ENCODE results near the gene NUDT1.

NUDT1 gene

DNA sequence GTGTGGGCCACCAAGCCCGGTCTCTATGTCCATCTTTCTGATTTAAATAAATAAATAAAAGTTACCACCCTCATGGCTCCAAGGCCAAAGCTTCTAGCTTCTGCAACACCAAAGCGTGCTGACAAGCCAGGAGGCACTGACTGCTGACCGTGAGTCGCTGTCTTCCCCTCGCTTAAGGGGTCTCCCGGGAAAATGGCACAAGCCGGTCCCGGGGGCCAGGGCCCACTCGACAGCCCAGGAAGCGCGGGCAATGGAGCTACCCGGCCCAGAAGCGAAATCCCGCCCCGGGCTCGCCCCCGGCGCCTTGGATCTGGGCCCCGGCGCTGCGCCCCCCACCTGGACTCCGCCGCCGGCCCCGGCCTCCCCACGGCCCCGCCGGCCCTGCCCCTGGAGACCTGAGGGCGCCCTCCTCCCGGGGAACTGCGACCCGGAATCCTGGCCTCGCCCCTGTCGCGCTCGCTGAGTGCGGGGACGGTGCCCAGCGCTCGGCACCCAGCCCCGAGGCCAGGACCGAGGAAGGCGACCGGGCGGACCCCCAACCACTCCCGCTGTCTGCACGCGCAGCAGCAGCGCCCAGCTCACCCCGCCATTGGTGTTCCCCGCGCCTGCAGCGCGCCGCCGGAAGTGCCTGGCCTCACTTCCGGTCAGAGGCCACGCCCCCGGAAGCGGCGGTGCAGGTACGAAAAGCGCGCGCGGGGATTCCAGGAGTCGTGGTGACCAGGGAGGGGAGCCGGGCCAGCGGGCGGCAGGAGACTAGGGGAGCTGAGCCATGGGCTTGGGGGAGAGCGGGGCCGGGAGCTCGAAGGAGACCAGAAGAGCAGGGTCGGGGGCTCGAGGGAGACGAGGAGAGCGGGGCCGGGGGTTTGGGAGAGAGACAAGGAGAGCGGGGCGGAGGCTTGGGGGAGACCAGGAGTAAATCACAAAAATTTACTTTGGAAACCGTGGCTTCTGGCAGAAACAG is at the start of gene NUDT1, which contains the start of gene MRM2:
NUDT1 (plus strand) TSS at position 647 of the 961 bp plus-strand sequence. CDS start 2,349 bp downstream, outside the sequence.
MRM2 (minus strand) TSS at position 626 of the 961 bp plus-strand sequence; CDS start at position 590, 36 bp downstream.
- DNase-seq (ENCODE audit: low read depth), result no peak

DNA sequence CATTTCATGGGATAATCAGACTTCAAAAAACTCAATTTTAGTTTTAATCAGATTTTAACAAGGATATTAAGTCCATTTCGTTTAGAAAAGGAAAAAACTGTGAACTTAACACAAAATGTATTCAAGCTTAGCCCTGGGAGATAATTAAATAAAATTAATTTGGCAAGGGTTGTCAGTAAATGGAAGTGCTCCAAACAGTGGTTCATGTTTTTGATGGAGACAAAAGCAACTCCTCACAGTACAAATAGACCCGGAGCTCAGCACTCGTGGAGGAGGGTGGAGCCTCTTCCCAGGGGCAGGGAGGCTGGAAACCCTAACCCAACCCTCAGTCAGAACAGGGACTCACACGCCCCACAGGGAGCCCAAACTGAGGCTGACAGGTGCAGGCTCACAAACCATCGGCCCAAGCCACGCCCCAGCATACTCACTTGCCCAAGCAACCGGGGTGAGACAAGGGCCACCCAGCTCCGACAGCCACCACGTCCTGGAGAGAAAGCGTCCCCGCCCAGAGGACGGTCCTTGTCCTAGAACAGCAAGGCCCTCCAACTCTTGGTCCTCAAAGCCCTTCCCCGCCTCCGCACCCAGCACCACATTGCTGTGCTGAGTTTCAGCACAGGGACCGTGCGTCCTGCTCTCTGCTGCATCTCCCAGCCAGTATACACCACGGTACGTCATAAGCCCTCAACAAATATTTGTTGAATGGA is 49.0 kb upstream of the NUDT1 start:
- no peak for DNase-seq (ENCODE audit: low read depth)

DNA sequence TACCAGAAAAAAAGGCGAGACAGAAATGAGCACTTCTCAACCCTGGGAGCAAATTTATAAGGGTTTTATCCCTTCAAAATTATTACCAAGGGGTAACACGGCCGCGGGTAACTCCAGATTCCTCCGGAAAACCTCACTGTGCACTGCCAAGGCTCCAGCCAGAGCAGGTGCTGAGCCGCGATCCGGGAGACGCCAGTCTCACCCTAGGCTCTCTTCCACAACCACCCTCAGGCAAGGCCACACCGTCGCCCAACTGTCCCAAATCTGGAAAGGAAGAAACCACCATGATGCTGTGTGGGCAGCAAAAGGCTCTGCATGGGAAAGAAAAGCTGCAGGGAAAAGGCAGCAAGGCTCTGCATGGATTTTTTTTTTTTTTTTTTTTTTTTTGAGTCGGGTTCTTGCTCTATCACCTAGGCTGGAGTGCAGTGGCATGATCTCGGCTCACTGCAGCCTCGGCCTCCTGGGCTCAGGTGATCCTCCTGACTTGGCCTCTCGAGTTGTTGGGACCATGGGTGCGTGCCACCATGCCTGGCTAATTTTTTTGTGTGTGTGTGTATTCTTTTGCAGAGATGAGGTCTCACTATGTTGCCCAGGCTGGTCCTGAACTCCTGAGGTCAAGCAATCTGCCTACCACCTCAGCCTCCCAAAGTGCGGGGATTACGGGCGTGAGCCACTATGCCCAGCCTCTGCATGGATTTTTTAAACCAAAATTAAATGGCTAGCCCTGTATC is 48.3 kb upstream of the NUDT1 start:
- DNase-seq (ENCODE audit: low read depth), result no peak

DNA sequence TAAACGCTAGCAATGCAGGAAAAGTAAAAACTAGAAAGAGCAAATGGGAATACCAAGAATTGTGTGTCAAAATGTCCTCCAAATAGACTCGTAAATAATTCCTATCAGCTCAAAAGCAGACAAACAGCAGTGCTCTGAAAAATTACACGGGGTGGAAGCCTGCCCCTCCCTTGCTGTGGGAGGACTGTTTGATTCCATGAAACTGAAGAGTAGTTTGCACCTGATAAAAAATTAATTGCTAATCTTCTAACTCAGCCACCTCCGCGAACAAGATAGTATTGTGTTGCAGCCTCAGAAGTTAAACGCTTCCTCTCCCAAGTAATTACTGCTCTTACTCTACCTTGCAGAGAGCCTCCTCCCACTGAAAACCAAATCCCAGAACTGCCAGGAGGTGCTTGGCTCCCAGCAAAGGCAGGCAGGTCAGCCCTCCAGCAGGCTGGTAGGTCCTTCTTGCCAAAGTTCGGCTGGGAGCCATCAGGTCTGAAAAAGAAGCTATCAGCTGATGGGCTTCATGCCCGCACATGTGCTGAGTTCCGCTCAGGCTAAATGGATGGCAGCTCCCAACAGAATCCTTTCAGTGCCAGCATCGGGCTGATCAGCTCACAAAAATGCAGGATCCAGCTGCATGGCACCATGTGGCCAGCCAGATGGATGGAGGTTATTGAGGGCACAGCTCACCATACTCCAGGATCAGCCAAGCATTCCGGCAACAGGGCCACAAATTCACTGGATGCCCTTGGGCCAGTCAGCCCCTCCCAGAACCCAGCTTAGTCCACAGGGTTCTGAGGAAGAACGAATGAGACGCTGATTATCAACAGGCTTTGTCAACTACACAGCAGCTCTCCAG is 46.4 kb upstream of the NUDT1 start:
- no peak for DNase-seq (ENCODE audit: low read depth)

DNA sequence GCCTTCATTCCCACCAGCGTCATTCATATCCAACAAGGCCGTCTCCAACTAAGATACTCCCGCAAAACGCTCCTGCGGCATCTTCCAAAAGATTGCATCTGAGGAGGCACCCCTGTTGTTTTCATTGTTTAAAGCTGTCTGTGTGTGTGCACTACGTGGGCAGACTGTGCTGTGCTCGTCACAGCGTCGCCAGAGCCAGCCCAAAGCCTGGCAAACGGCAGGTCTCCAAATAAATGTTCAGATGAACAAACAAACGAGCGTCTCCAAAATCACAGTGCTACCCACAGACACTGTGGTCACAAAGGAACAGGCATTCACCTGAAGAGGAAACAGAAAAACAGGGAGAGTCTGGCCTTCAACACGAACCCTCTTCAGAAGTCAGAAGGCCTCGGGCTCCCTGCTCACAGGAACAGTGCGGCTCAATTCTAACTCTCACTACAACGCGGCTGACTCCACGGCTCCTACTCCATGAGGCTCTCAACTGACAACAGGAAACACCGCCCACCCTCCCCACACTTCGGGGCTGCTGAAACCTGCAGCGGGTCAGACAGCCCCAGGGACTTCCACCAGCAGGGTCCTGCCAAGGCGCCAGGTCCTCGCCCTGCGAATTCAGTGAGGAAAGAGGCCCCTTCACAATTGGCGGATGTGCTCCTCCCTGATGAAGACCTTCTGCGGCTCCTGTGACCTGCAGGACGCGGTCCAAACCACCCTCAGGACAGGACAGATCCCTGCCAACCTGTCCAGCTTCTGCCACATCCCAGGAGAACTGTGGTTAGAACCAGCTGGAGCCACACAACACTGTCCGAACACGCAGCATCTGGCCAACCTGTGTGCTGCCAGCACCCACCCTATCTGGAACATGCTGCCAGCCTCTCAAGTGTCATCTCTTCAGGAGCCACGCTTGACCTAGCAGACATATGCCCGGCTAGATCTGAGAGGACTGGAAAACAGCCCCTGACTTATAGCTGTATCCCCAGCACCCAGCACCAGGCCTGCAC is 45.3 kb upstream of the NUDT1 start:
- no peak for DNase-seq (ENCODE audit: low read depth)

DNA sequence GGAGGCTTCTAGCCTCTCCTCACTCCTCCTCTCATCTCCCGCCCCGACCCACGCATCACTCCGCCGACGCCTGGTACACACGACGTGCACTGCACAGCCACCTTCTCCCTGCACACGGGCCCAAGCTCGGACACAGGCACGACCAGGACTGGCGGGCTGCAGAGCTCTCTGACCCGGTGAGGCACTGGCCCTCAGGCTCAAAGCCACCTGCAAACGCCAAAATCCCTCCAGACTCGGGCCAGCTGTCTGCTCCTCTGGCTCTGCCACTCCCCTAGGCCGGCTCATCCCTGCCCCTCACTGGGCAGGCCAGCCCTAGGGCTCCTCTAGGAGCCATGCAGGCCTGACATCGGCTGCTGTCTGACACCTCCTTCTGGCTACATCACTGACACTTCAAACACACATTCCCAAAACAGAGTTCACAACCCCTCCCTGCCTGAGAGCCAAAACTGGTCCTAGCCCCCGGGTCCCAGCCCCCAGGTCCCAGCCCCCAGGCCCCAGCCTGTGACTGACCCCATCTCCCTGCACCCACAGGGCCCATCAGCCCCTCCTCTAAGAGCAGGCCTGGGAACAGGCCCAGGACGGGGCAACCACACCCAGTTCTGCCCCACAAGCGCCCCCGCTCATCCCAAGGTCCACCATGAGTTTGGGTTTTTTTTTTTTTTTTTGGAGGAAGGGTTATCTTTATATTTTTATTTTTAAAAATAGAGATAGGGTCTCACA is 44.4 kb upstream of the NUDT1 start:
- DNase-seq (ENCODE audit: low read depth), result no peak

DNA sequence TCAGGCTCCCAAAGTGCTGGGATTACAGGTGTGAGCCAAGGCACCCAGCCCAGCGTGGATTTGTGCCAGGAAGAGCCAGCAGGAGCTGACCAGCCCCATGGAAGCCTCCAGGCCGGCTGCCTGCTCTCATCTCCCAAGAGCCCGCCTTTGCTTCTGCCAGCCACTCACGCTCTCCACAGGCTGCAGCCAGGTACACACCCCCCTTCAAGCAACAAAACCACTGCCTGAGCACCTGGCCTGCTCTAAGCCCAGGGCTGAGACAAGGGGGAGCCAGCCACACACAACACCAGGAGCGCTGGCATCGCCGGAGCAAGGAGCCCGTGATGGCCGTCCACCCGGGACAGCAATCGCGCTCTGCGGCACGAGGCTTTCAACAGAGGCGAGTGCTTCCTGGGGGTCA is 43.8 kb upstream of the NUDT1 start:
- DNase-seq (ENCODE audit: low read depth), result no peak

DNA sequence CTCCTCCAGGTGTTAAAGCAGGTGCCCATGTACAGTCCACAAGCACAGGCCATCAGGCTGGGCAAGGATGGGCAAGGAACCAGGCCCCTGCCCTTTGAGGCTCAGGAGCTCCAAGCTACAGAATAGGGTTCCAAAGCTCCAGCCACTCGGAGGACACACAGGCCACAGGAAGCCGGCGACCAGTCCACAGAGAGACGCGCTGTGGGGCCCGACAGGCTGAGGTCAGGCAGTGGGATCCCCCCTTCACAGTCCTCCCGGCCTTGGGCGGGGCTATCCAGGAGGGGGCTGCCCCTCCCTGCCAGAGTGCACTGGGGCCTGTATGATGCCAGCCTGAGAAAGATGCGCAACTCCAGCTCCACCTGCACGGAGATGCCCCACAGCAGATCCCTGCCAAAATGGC is 43.3 kb upstream of the NUDT1 start:
- DNase-seq (ENCODE audit: low read depth), result no peak

DNA sequence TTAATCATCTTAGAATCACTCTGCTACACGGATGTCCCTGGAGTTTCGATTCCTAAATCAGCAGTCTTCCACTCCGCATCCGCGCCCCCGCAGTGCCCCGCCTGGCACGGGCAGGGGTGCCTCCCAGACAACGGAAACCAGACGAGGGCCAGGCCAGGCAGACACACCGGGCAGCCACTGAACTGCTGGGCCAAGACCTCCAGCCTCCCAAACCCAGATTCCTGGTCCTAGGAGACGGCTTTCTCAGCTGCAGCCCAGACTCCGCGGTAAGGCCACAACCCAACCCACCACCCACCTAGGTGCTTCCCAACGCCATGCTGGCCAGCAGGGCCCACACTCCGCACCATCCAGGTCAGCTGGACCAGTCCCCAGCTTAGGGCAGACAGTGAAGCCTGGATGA is 42.5 kb upstream of the NUDT1 start:
- no peak for DNase-seq (ENCODE audit: low read depth)

DNA sequence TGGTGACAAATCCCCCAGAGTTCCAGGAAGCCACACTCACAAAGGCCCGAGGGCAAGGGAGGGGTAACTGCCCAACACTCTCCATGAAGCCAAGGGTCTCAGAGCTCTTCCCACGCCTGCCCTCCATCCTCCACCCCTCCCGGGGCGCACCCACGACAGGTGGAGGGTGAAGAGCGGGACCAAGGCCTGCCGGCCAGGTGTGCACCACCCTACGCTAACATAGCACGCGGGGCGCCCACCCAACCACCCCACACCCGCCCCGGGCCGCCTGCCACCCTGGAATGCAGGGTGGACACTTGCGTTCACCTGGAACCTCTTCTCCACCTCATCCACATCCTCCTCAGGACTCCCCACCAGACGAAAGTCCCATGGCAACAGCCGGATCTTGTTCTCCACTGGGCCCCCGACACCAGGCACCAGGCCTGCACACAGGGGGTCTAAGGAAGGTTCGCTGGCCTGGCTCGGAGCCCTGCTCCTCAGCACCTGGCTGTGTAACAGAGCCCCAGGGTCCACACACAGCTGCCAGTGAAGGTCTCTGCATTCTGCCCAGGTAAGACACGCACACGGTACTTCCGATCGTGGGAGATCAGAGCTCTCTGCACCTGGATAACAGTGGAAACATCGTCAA is 42.0 kb upstream of the NUDT1 start:
- no peak for DNase-seq (ENCODE audit: low read depth)

DNA sequence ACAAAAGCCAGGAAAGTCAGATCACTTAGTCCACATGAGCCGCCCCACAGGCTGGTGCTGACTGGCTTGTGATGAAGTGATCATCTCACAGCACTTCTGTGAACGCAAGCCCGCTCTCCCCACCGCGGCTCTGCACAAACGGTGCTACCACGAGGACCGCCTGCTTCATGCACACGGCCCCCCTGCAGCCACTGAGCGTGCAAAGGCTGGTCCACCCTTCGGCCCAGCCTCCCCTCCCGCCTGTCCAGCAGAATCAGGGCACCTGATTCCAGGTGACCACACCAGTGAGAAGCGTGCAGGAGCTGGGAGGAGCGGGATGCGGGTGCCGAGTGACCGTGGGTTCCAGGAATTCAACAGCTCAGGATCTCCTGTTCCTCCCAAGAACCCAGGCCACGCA is 41.4 kb upstream of the NUDT1 start:
- DNase-seq (ENCODE audit: low read depth), result no peak

DNA sequence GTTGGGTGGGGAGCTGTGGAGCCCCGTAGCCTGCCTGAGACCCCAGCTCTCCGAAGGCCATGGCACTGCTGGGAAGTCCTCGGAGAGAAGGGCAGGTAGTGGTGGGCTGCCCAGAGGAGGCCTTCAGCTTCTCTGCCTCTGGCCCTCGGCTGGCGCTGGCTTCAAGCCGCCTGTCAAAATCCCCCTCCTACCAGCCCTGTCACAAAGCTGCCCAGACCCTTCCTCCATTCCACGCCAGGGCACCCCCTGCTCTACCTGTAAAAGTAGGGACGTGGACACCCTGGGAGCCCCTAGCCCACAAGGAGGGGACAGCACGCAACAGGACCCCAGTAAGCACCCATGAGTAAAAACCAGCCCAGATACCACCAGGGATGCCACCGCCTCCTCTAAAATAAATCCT is 40.9 kb upstream of the NUDT1 start:
- DNase-seq (ENCODE audit: low read depth), result no peak

DNA sequence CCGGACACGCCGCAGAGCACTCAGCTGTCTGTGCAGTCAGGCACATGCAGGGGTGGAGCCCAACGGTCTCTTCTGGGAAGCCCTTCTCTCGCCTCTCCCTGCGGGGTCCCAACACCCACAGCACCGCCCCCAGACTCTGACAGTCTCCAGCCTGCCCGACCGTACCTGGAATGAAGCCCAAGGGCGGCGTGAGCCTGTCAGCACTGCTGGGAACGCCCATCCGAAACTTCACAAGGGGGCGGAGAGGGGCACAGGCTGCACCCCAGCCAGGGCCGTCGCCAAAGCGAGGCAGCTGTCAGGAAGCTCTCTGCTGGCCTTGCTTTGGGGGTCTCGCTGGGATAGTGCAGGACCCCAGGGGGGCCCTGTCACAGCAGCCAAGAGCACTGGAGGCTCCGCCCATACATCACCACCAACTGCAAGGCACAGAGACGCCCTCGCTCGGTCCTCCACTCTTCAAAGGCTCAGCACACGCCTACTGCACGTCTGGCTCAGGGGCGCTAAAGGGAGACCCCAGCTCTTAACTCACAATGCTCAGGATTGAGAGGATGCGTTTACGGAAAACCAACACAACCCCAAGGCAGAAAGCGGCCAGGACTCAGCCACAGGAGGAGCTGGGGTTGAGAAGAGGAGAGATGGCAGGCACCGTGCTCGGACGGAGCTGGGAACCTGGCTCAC is 40.2 kb upstream of the NUDT1 start:
- no peak for DNase-seq (ENCODE audit: low read depth)

DNA sequence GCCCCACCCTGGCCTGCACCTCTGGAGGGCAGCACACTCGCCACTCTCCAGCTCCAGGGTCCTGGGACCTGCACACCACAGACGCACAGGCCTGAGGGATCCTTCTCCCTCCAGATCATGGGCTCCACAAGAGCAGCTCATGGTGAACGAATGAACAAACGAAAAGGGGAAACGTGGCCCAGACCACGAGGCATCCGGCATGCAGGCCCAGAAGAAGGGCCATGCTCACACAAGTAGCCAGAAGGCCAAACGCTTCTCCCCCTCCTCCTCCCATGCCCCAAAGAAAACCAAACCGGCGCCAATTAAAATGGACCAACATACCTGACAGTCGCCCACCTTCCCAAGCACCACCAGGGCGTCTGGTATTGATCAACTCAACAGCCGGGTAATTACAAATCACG is 39.7 kb upstream of the NUDT1 start:
- no peak for DNase-seq (ENCODE audit: low read depth)

DNA sequence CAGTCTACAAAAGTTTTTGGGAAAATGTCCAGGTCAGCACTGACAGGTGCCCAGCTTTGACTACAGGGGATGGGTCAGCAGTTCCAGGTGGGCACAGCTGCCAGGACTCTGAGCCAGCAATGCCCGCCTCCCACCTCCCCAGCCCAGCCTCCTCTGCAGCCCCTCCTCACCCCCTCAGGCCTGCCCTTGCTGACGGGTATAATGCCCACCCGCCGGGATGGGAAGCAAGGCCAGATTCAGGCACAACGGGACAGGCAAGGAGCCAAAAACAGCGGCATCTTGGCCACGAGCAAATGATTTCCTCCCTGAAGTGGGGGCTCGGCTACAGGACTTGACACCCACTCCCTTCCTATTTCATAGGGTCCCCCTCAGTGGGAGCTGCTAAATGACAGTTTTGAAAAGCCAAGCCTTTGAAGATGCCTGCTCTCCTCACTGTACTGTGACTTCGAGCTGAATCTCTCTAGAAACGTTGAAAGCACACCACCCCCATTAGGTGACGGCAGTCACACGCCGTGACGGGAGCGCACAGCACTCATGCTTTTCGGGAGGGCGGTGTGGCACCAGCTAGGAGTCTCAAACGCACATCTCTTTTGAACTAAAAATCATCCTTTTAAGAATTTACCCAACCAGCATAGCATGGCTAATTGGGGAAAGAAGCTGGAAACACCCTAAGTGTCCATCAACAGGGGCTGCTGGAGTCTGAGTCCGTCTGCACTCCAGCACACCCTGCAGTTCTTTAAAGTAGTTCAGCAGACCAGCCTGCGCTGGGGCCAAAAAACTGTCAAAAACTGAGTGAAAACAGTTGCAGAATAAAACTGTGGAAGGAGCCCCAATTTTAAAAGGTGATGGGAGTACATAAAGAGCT is 38.9 kb upstream of the NUDT1 start:
- no peak for DNase-seq (ENCODE audit: low read depth)

DNA sequence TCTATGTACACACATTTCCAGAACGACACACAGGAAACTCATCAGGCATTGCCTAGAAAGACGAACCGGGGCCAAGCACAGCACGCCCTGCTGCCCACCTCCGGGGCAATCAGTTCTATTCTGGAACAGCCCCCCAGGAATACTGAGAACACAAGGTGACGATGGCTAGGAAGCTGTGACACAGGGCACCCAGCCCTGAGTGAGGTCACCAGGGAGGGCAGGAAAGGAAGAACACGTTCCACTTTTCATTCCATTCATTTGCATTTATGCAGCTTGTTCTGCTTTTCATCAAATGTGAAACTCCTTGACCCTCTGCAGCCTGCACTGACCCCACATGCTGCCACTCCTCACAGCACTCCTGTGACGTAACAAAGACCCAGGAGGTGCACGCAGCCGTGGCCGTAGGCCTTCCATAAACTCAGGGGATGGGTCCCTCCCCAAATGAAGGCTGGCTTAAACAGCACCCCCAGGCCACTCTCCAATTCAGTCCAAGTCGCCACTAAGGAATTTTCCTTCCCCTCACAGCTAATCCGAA is 38.2 kb upstream of the NUDT1 start:
- DNase-seq (ENCODE audit: low read depth), result no peak

DNA sequence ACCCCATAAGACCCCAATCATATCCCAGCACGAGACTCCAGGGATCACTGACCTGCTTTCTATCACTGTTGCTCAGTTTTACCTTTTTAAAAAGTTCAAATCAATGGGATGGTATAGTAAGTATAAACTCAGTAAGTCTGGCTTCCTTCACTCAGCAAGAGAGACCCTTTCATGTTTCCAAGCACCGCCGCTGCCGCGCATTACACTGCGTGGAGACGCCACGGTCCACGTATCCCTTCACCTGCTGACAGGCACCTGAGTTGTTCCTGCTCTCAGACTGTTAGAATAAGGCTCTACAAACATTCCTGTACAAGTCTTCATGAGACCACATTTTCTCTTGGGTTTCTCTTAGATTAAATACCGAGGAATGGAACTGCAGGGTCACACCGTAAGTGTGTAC is 37.6 kb upstream of the NUDT1 start:
- no peak for DNase-seq (ENCODE audit: low read depth)
